Measurements from ENCODE around the gene SLC16A8.
"Not testable (repeated sequence)": the region's sequence is repeated elsewhere in the genome, so short reads cannot be mapped to it uniquely, and the experiment has no call there.

Gene SLC16A8

GRCh38 chr22:38040953-38041759 lies 42.8 kb downstream of the SLC16A8 start:
- DNase-seq = no peak

GRCh38 chr22:38038890-38039812 lies 44.8 kb downstream of the SLC16A8 start:
- no peak for DNase-seq

- no peak for DNase-seq
Observed at GRCh38 chr22:38038426-38038825, 45.6 kb downstream of the SLC16A8 start.

- DNase-seq = not testable (repeated sequence)
Observed at GRCh38 chr22:38037367-38038150, 46.4 kb downstream of the SLC16A8 start.

GRCh38 chr22:38036392-38037062 lies 47.5 kb downstream of the SLC16A8 start:
- DNase-seq = no peak

- DNase-seq = no peak
Observed at GRCh38 chr22:38035530-38035885, 48.5 kb downstream of the SLC16A8 start.

GRCh38 chr22:38034884-38035529 lies 49.0 kb downstream of the SLC16A8 start:
- no peak for DNase-seq

- DNase-seq = no peak
Observed at GRCh38 chr22:38034278-38034882, 49.6 kb downstream of the SLC16A8 start.

- no peak for DNase-seq
Observed at GRCh38 chr22:38033522-38034277, 50.3 kb downstream of the SLC16A8 start.

GRCh38 chr22:38032681-38033521 lies 51.1 kb downstream of the SLC16A8 start:
- no peak for DNase-seq

GRCh38 chr22:38031491-38031890 lies 52.5 kb downstream of the SLC16A8 start:
- no peak for DNase-seq

- DNase-seq = no peak
Observed at GRCh38 chr22:38030311-38031133, 53.5 kb downstream of the SLC16A8 start.

GRCh38 chr22:38029901-38030300 lies 54.1 kb downstream of the SLC16A8 start:
- DNase-seq = no peak

- no peak for DNase-seq
Observed at GRCh38 chr22:38029370-38029769, 54.6 kb downstream of the SLC16A8 start.

GRCh38 chr22:38028344-38029130 lies 55.4 kb downstream of the SLC16A8 start:
- no peak for DNase-seq
